GM12891 (cell line): ENCODE measurements around the gene FGF10.

Experiments
- POLR2A ChIP-seq: IDR thresholded peaks from 2 replicates; pipeline ENCODE4 v1.6.1; 2011; ENCODE audit warnings: low read depth, low read length, control low read depth
- POLR2AphosphoS5 ChIP-seq: IDR thresholded peaks from 2 replicates; pipeline ENCODE4 v1.6.1; 2011; ENCODE audit warnings: low read depth, low read length, control low read depth

DNA sequence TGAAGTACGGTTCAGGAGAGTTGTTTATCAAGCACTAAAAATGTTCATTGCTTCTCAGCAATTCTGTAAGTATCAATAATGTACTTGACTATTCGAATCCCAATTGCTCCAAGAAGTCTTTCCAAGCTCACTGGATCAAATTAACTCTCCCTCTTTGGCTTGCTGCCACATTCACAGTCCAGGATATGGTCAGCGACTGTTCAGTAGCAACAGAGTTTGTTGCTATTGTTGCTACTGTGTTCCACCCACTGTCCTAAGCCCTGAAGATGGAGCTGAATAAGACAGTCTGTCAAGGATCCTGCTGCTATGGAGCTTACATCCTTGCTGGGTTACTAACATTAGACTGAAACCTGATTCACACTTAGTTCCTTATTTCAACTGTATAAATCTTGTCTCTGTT is 110.8 kb downstream of the FGF10 start:
- TF ChIP-seq POLR2A (no peak), POLR2AphosphoS5 (no peak)
